DND-41 (cell line): ENCODE measurements around the gene RIOX2.

Experiments
- ATAC-seq: fragments of 200-7000 bp; cut with Tn5 transposase; 3 replicates; pipeline ENCODE4 v1.9.1; 2021; ENCODE audit warnings: low read depth; ENCODE audit not compliant: insufficient read depth
- DNase-seq: peaks from one replicate; pipeline ENCODE4 v3.0.0-alpha.2; 2020
- H2AFZ ChIP-seq: 2 replicates; pipeline ENCODE4 v1.6.0; 2012; ENCODE audit warnings: low read depth, low read length
- H3K27ac ChIP-seq: 2 replicates; pipeline ENCODE4 v1.5.1; 2012; ENCODE audit warnings: low read length, inconsistent platforms
- H3K27me3 ChIP-seq: fragments of 200-600 bp; sonication (generic); 2 replicates; pipeline ENCODE4 v1.6.0; 2012; ENCODE audit warnings: low read length, mild to moderate bottlenecking, inconsistent platforms; ENCODE audit not compliant: insufficient read depth, poor library complexity
- H3K36me3 ChIP-seq: 2 replicates; pipeline ENCODE4 v1.5.1; 2012; ENCODE audit warnings: low read length, inconsistent platforms; ENCODE audit not compliant: insufficient read depth
- H3K4me1 ChIP-seq: 2 replicates; pipeline ENCODE4 v1.5.1; 2012; ENCODE audit warnings: mild to moderate bottlenecking, low read length; ENCODE audit not compliant: insufficient read depth
- H3K4me2 ChIP-seq: 2 replicates; pipeline ENCODE4 v1.6.0; 2012; ENCODE audit warnings: mild to moderate bottlenecking, moderate library complexity, low read length, inconsistent platforms; ENCODE audit not compliant: insufficient read depth
- H3K4me3 ChIP-seq, 2 experiments: fragments of 200-600 bp in 1 of 2; shearing (Covaris generic) in 1 of 2; 2 replicates each; pipeline ENCODE4 v1.5.1; 2012 to 2016; ENCODE audit warnings: inconsistent platforms in 2 of 2, low read length in 2 of 2, mild to moderate bottlenecking in 2 of 2, low read depth in 1 of 2, moderate library complexity in 1 of 2
- H3K79me2 ChIP-seq: 2 replicates; pipeline ENCODE4 v1.6.0; 2012; ENCODE audit warnings: low read length, inconsistent platforms; ENCODE audit not compliant: insufficient read depth
- H3K9ac ChIP-seq: 2 replicates; pipeline ENCODE4 v1.6.0; 2012; ENCODE audit warnings: low read depth, mild to moderate bottlenecking, inconsistent platforms, low read length, moderate library complexity
- H3K9me3 ChIP-seq: 2 replicates; pipeline ENCODE4 v1.5.1; 2012; ENCODE audit warnings: low read length, moderate library complexity, mild to moderate bottlenecking, inconsistent platforms; ENCODE audit not compliant: insufficient read depth, severe bottlenecking
- H4K20me1 ChIP-seq: 2 replicates; pipeline ENCODE4 v1.6.0; 2012; ENCODE audit warnings: low read length; ENCODE audit not compliant: insufficient read depth
- EZH2 ChIP-seq: IDR thresholded peaks from 3 replicates; pipeline ENCODE4 v1.6.1; 2012; ENCODE audit warnings: borderline replicate concordance, low read depth, mild to moderate bottlenecking, moderate library complexity, low read length, inconsistent platforms; ENCODE audit not compliant: severe bottlenecking
- TF ChIP-seq, protein P1 (sequence below): IDR thresholded peaks from 2 replicates; pipeline ENCODE4 v1.5.1; 2012; ENCODE audit warnings: borderline replicate concordance, low read length, moderate library complexity, mild to moderate bottlenecking; ENCODE audit not compliant: poor library complexity, severe bottlenecking; ENCODE audit errors: extremely low read depth

The RIOX2 gene

DNA sequence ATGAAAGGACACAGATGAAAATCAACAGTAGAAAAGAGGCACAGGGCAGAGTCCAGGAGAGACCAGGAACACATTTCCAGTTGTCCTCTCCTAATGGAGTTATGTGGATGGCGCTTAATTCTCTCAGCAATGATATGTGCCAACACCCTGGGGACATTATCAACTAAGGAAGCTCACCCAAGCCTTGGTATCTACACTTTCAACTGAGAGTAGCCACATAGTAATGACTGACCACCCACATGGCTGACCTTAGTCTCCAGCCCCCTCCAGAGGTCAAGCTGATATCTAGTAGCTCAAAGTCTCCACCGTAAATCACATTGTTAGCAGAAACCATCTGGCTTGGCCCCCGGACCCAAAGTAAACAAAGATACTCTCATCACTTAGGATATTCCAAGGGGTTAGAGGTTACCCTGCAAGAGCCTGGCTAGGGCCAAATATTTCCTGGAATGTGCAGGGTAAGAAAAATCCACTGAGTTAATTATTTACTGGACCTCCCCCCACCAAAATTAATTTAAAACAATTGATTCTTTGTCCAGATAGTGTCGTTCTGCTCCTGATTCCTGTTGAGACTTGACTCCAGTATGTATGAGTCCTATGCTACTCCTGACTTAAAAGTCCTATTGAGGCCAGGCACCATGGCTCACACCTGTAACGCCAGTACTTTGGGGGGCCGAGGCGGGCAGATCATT is 38.1 kb upstream of the RIOX2 start:
- no peaks in the 10 kb centered on the region for H3K27me3 ChIP-seq
- ATAC-seq, result no peak
- H4K20me1 ChIP-seq, result no peaks in the 10 kb centered on the region
- H3K9me3 ChIP-seq, result no peaks in the 10 kb centered on the region
- no peak overlapping the region for H3K4me2 ChIP-seq
- no peak overlapping the region for H3K9ac ChIP-seq
- no peaks in the 10 kb centered on the region for H3K79me2 ChIP-seq
- no peaks in the 10 kb centered on the region for H3K36me3 ChIP-seq
- H3K27ac ChIP-seq, result no peak overlapping the region
- H3K4me1 ChIP-seq, result peaks cover 2% of the 10 kb centered on the region; the same call in 1 of the 2 replicates
- no peak overlapping the region for H2AFZ ChIP-seq
- no peak overlapping the region for H3K4me3 ChIP-seq
- DNase-seq, result no peak
- TF ChIP-seq, protein P1, sequence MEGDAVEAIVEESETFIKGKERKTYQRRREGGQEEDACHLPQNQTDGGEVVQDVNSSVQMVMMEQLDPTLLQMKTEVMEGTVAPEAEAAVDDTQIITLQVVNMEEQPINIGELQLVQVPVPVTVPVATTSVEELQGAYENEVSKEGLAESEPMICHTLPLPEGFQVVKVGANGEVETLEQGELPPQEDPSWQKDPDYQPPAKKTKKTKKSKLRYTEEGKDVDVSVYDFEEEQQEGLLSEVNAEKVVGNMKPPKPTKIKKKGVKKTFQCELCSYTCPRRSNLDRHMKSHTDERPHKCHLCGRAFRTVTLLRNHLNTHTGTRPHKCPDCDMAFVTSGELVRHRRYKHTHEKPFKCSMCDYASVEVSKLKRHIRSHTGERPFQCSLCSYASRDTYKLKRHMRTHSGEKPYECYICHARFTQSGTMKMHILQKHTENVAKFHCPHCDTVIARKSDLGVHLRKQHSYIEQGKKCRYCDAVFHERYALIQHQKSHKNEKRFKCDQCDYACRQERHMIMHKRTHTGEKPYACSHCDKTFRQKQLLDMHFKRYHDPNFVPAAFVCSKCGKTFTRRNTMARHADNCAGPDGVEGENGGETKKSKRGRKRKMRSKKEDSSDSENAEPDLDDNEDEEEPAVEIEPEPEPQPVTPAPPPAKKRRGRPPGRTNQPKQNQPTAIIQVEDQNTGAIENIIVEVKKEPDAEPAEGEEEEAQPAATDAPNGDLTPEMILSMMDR, result no peak
- TF ChIP-seq EZH2, result no peak

DNA sequence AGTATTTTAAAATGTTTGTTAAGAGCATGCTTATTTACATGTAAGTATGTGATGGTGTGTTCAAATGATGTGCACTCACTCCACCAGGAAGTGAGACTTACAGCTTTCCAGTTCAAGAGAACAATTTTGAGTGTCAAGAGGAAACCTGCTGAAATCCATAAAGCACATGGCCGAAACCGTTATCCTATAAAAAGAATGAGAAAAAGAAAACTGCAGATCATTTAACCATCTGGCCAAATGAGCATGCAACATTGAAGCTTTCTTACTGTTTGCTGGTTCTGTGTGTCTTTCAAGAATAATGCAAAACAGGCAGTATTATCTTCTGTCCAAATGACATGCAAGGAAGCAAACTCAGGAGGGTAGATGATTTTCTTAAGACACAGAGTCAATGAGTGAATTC is 36.6 kb upstream of the RIOX2 start:
- H3K36me3 ChIP-seq, result no peaks in the 10 kb centered on the region
- ATAC-seq (no peak), DNase-seq (no peak)
- H3K27ac ChIP-seq, result no peak overlapping the region
- H3K79me2 ChIP-seq, result no peaks in the 10 kb centered on the region
- no peaks in the 10 kb centered on the region for H3K9me3 ChIP-seq
- H3K4me3 ChIP-seq, result no peak overlapping the region
- TF ChIP-seq EZH2, result no peak
- TF ChIP-seq, protein P1, result no peak
- H3K27me3 ChIP-seq, result no peaks in the 10 kb centered on the region
- peak overlapping the region; percentile 46 for H2AFZ ChIP-seq
- H3K4me2 ChIP-seq, result no peak overlapping the region
- no peaks in the 10 kb centered on the region for H4K20me1 ChIP-seq
- H3K4me1 ChIP-seq, result peaks cover 3% of the 10 kb centered on the region
- H3K9ac ChIP-seq, result no peak overlapping the region

DNA sequence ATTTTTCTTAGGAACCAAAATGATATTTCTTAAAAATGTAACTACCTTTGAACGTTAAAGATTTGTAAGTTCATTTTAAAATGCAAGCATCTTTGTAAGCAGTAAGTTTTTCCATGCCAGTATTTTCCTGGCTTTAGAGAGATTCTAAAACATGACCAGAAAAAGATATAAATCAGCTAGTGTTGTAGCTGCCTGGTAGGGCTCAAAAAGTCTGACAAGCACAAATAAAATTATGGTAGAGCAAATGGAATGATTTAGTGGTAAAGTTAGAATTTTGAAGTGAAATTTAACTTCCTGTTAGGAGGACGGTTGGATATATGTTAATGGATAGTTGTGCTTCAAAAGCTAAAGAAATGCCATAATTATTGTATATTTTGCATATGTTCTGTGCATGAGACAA is 33.2 kb upstream of the RIOX2 start:
- Histone ChIP-seq H3K27me3 (no peaks in the 10 kb centered on the region), H3K4me2 (no peak overlapping the region), H3K9me3 (no peaks in the 10 kb centered on the region), H2AFZ (no peak overlapping the region), H4K20me1 (no peaks in the 10 kb centered on the region), H3K4me3 (no peak overlapping the region), H3K36me3 (no peaks in the 10 kb centered on the region), H3K27ac (no peak overlapping the region), H3K79me2 (no peaks in the 10 kb centered on the region), H3K4me1 (peaks cover 12% of the 10 kb centered on the region), H3K9ac (no peak overlapping the region)
- DNase-seq (no peak), ATAC-seq (no peak)
- TF ChIP-seq, protein P1, result no peak
- no peak for TF ChIP-seq EZH2

DNA sequence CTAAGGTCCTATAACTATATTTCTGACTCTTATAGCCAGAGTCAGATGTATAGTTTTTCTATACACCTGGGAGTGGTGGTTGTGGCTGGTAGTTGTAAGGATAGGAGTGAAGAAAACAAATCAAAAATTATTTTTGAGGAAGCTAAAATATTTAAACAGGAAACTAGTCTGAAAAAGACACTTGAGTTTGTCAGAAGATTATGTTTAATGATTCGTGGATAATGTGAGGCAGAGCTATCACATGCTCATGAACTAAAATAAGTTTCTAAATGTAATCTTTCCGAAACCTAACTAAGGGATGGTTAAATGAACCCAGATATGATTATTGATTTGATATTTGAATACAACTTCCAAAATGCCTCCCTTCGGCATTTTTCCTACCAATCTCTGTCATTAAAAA is 32.5 kb upstream of the RIOX2 start:
- Histone ChIP-seq H3K79me2 (no peaks in the 10 kb centered on the region), H3K9me3 (no peaks in the 10 kb centered on the region), H3K4me2 (no peak overlapping the region), H3K9ac (no peak overlapping the region), H2AFZ (no peak overlapping the region), H3K27ac (no peak overlapping the region), H3K4me1 (peaks cover 12% of the 10 kb centered on the region), H3K27me3 (no peaks in the 10 kb centered on the region), H3K4me3 (no peak overlapping the region), H3K36me3 (no peaks in the 10 kb centered on the region), H4K20me1 (no peaks in the 10 kb centered on the region)
- ATAC-seq (no peak), DNase-seq (no peak)
- TF ChIP-seq EZH2, result no peak
- TF ChIP-seq, protein P1, result no peak
